ES-I3 (cell line): ENCODE results near the gene ENPP6.

Experiments used
- H3K36me3 ChIP-seq: 2 replicates; pipeline ENCODE4 v1.6.1; 2013; ENCODE audit warnings: mild to moderate bottlenecking, low read length, control low read depth, moderate library complexity; ENCODE audit not compliant: insufficient read depth
- H3K4me1 ChIP-seq: 2 replicates; pipeline ENCODE4 v1.6.1; 2013; ENCODE audit warnings: mild to moderate bottlenecking, control low read depth, low read length; ENCODE audit not compliant: insufficient read depth
- H3K9ac ChIP-seq: 2 replicates; pipeline ENCODE4 v1.6.1; 2013; ENCODE audit warnings: low read depth, mild to moderate bottlenecking, low read length, moderate library complexity
- H3K9me3 ChIP-seq: 2 replicates; pipeline ENCODE4 v1.6.1; 2013; ENCODE audit warnings: mild to moderate bottlenecking, low read length, moderate library complexity; ENCODE audit not compliant: control insufficient read depth, insufficient read depth

ENPP6 gene

GRCh38 chr4:184251670-184251980 lies 34.0 kb upstream of the ENPP6 start:
- Histone ChIP-seq H3K9me3 (0 out of 2 replicates have a peak, but pooled peaks cover 7% of the 10 kb centered on the region), H3K36me3 (no peaks in the 10 kb centered on the region; the same call in 1 of the 2 replicates), H3K4me1 (no peaks in the 10 kb centered on the region), H3K9ac (no peak overlapping the region)

DNA sequence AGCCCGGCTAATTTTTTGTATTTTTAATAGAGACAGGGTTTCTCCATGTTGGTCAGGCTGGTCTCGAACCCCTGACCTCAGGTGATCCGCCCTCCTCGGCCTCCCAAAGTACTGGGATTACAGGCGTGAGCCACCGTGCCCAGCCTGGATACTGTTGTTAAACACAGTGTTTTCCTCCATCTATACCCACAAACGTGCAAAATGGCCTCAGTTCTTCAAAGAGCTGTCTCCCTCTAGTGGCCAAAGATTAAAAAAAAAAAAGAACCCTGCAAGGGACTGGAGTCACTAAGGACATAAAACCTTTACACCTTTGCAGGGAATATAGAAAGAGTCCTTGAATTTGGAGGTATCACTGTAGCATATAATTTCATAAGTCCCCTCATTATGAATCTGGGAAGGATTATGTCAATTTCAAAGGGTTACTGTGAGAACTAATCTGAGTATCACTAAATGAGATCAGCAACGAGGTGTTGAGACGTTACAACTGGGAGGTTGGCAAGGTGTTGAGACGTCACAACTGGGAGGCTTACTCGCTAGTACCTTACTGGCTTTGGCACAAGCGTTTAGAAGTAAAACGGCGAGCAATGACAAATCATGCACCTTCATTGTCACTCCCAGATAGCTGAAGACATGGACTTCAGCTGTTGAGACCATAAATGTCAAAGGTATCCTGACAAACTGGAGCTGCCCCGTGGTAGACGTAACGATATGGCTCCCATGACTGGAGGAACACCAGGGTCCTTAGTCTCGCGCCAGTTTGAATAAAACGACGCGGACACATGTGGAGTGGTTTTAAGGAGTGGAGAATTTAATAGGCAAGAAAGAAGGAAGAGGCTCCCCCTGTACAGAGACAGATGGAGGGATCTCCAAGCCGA lies 33.4 kb upstream of the ENPP6 start:
- H3K36me3 ChIP-seq: no peaks in the 10 kb centered on the region
- H3K9ac ChIP-seq: no peak overlapping the region
- no peaks in the 10 kb centered on the region for H3K4me1 ChIP-seq
- H3K9me3 ChIP-seq: 0 out of 2 replicates have a peak, but pooled peaks cover 7% of the 10 kb centered on the region

DNA sequence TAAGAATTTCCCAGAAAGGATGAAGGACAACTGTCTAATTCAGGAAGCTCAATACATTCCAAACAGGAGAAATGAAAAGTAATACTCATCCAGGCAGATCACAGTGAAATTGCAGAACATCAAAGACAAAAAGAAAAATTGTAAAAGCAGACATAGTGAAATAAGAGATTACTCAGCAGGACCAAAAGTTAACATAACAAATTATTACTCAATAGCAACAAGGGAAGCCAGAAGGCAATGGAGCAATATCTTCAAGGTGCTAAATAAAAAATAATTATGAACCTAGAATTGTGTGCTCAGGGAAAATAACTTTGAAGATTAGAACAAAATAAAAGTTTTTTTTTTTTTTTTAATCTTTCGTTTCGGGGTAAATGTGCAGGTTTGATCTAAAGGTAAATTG lies 30.5 kb upstream of the ENPP6 start:
- 0 out of 2 replicates have a peak, but pooled peaks cover 7% of the 10 kb centered on the region for H3K9me3 ChIP-seq
- H3K36me3 ChIP-seq: no peaks in the 10 kb centered on the region
- no peaks in the 10 kb centered on the region for H3K4me1 ChIP-seq
- no peak overlapping the region for H3K9ac ChIP-seq

DNA sequence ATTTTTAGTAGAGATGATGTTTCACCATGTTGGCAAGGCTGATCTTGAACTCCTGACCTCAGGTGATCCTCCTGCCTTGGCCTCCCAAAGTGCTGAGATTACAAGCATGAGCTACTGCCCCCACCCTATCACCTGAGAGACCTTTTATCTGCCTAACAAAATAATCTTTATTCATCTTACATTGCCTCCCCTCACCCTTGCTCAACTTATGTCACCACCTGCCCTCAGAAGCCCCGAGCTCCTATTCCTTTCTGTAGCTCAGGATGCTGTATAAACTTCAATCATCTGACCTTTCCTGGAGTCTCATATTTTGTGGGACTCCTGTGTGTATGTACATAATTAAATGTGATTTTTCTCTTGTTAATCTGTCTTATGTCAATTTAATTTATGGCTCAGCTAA lies 29.7 kb upstream of the ENPP6 start:
- H3K36me3 ChIP-seq: no peaks in the 10 kb centered on the region
- H3K9ac ChIP-seq: no peak overlapping the region
- peaks cover 7% of the 10 kb centered on the region; the same call in 1 of the 2 replicates for H3K9me3 ChIP-seq

DNA sequence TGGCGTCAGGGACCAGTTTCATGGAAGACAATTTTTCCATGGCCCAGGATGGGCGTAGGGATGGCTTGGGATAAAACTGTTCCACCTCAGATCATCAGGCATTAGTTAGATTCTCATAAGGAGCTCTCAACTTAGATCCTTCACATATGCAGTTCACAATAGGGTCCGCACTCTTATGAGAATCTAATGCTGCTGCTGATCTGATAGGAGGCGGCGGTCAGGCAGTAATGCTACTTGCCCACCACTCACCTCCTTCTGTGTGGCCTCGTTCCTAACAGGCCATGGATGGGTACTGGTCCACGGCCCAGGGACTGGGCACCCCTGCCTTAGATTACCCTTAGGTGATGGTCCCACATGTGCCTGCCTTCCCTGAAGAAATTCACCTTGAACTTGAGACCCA lies 28.8 kb upstream of the ENPP6 start:
- Histone ChIP-seq H3K9ac (no peak overlapping the region), H3K4me1 (no peaks in the 10 kb centered on the region), H3K9me3 (no peaks in the 10 kb centered on the region; the same call in 1 of the 2 replicates), H3K36me3 (no peaks in the 10 kb centered on the region)

More for the DNA sequence above, 29.7 kb upstream of the ENPP6 start:
- H3K4me1 ChIP-seq: no peaks in the 10 kb centered on the region

DNA sequence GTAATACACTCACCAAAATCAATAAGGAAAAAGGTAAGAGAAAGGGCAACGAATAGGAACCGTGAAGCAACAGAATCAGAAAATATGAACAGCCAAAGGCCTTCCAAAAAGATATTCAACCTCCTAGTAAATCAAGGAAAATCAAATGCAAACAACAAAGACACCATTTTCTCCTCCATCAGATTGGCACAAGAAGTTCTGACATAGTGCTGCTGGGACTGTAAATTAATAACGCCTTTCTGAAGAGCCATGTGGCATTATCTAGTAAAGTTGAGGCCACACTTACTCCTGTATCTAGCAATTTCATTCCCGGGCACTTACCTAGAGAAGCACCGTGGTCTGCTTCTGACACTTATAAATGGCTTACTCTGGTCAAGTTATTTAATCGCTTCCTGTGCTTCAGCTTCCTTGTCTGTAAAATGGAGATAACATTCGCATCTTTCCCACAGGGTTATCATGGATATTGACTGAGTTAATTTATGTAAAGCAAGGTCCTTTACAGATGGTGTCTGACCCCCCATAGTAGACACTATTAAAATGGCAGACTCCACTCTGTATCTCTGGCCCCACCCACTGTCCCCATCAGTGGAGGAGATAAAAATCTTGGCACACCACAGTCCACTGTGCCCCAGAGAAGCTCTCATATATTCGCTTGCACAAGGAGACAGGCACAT lies 20.5 kb upstream of the ENPP6 start:
- no peaks in the 10 kb centered on the region for H3K4me1 ChIP-seq
- H3K9ac ChIP-seq: no peak overlapping the region
- no peaks in the 10 kb centered on the region for H3K36me3 ChIP-seq
- H3K9me3 ChIP-seq: no peaks in the 10 kb centered on the region; the same call in 1 of the 2 replicates

- no peaks in the 10 kb centered on the region for H3K4me1 ChIP-seq
- H3K9me3 ChIP-seq: no peaks in the 10 kb centered on the region; the same call in 1 of the 2 replicates
- H3K9ac ChIP-seq: no peak overlapping the region
- H3K36me3 ChIP-seq: no peaks in the 10 kb centered on the region
Observed at GRCh38 chr4:184237612-184238011, 19.9 kb upstream of the ENPP6 start.

- no peaks in the 10 kb centered on the region for H3K4me1 ChIP-seq
- no peak overlapping the region for H3K9ac ChIP-seq
- no peaks in the 10 kb centered on the region for H3K36me3 ChIP-seq
- H3K9me3 ChIP-seq: no peaks in the 10 kb centered on the region
Observed at GRCh38 chr4:184235526-184235925, 17.9 kb upstream of the ENPP6 start.

DNA sequence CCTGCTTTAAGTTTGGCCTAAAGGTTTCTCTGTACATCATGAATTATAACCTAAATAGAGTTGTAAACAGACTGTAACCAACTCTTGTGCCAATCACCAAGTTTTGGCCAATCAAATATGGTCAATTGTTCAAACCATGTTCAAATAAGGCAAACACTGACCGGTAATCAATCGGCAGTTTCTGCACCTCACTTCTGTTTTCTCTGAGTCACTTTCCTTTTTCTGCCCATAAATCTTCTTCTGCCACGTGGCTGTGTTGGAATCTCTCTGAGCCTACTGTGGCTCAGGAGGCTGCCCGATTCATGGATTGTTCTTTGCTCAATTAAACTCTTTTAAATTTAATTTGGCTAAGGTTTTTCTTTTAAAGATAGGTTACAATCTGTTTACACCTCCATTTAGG lies 16.5 kb upstream of the ENPP6 start:
- no peak overlapping the region for H3K9ac ChIP-seq

GRCh38 chr4:184232975-184233374 lies 15.3 kb upstream of the ENPP6 start:
- Histone ChIP-seq H3K4me1 (no peaks in the 10 kb centered on the region), H3K9ac (no peak overlapping the region), H3K36me3 (no peaks in the 10 kb centered on the region), H3K9me3 (no peaks in the 10 kb centered on the region)

More for the DNA sequence above, 16.5 kb upstream of the ENPP6 start:
- Histone ChIP-seq H3K36me3 (no peaks in the 10 kb centered on the region), H3K4me1 (no peaks in the 10 kb centered on the region), H3K9me3 (no peaks in the 10 kb centered on the region)

DNA sequence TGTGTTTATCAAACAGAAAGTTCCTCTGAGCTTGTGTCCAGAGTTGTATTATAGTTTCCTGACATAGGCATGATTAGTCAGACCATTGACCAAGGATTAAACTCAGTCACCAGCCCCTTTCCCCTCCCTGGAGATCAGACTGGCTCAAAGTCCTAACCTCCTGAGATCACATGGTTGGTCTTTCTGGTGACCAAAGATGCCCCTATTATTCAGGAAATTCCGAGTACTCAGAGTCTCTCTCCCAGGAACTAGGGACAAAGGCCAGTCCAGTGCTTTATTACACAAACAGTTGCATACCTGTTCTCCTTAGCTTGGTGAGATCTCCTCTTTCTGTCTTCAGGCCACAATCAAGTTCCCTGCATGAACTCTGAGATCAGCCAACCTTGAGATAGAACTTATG lies 14.5 kb upstream of the ENPP6 start:
- Histone ChIP-seq H3K36me3 (no peaks in the 10 kb centered on the region), H3K4me1 (no peaks in the 10 kb centered on the region), H3K9me3 (no peaks in the 10 kb centered on the region), H3K9ac (no peak overlapping the region)

DNA sequence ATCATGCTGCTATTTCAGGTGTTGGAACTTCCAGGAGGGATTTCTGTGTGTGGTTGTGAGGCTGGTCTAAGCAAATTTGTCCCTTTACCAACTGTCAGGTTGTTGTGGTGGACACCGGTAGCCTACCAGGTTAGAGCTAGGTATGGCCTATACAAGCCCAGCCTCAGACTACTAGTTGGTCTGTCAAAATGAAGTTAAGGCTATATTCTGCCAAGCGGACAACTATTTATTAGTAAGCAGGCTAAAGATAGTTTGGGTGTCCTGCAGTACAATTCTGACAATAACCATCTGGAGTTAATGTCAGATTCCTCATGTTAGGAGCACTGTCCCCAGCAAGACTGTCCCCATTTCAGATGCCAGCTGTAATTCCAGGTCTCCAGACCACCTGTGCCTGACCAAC lies 13.9 kb upstream of the ENPP6 start:
- Histone ChIP-seq H3K4me1 (no peaks in the 10 kb centered on the region), H3K9me3 (no peaks in the 10 kb centered on the region), H3K9ac (no peak overlapping the region), H3K36me3 (no peaks in the 10 kb centered on the region)

DNA sequence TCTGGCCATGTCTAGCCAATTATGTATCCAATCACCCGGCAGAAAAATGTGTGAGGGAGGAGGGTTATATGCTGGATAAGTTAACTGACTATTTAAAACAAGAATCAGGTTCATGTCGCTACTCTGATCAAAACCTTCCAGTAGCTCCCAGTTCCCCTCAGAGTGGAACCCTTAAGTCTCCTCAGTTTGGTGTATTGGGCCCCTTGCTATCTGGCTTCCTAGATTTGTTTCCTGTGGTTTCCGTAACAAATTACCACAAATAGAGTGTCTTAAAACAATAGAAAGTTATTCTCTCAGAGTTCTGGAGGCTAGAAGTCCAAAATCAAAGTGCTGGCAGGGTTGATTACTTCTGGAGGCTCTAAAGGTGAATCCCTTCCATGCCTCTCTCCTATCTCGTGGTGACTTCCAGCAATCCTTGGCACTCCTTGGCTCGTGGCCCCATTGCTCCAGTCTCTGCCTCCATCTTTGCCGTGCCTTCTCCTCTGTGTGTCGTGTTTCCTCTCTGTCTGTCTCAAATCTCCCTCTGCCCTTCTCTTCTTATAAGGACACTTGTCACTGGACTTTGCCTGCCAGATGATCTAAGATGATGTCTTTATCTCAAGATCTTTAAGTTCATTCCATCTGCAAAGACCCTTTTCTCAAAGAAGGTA lies 10.5 kb upstream of the ENPP6 start:
- H3K4me1 ChIP-seq: no peaks in the 10 kb centered on the region
- no peaks in the 10 kb centered on the region for H3K9me3 ChIP-seq
- no peak overlapping the region for H3K9ac ChIP-seq
- H3K36me3 ChIP-seq: no peaks in the 10 kb centered on the region

DNA sequence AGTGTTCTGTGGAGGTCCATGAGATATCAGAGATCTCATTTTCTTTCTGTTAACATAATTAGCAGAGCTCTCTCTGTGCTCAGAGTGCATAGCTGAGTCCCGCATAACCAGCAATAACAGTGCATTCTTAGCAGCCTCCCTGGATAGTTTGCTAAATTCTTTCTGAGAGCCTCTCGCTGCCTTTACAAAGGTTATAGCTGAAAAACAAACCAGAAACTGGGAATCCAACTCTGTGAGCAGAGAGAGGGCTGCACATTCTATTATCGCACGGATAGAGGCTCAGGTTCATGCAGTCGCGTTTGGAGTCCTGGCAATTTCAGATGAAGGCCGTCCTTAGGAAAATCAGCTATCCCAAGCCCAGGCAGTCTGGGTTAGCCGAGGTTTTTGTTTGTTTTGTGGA lies 1.2 kb downstream of the ENPP6 start:
- H3K9me3 ChIP-seq: no peaks in the 10 kb centered on the region
- H3K36me3 ChIP-seq: no peaks in the 10 kb centered on the region
- no peak overlapping the region for H3K9ac ChIP-seq
- no peaks in the 10 kb centered on the region for H3K4me1 ChIP-seq
